ENCODE data around the gene APOA5. TPM values are rescaled to one million over a fixed set of nuclear protein-coding genes. Genes with fewer than 3 reads are reported as not detected.
A peak's percentile ranks its signal among the peaks of the same experiment; 100 is the strongest.

The APOA5 gene
- total and polyA plus RNA-seq, 9 of the 15 experiments (the other 6 are each of a cell fraction or from before 2014, with no cell fraction given), result not detected

DNA sequence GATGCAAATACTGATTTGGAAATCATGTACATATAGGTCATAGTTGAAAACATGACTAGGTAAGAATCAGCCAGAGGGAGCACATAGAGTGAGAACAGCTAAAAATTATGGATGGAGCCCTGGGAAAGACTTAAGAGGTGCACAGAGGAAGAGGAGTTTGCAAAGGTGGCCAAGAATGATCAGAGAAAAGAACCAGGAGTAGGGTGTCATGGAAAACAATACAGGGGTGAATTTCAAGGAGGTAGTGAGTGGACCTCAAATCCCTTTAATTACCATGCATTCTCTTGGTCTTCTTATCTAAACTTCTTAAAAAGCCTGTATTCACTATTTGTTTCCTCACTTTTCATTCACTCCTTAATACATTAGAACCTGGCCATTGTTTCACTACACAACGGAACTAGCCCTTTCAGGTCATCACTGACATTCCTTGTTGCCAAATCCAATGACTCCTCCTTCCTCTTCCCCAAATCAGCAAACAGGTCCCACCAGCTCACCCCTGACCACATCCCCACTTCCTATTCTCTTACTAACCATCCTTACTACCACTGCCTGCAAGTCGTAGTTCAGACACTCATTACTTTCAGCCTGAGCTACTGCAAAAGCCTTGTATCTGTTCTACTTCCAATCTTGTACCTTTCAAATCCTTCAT lies 41.5 kb downstream of the APOA5 start:
- 100% methylated on average over 2 of the region's 2 CpGs for WGBS (ENCODE audit: insufficient coverage, low coverage, missing lambda C conversion rate)
- H3K36me3 ChIP-seq (ENCODE audit: control insufficient read depth, insufficient read depth, low read length), result peaks cover 86% of the 10 kb centered on the region
- no peaks in the 10 kb centered on the region for H3K27me3 ChIP-seq (ENCODE audit: control insufficient read depth in 2 of 2, insufficient read depth in 2 of 2, low read length in 2 of 2)
- ChIA-PET POLR2A (interaction anchor here (0.6 to 2.1 kb wide), 5 partner anchors 9 to 248 kb away, joined by 3 to 6 read pairs (median 4); no protein-coding TSS in a partner anchor), CTCF (ENCODE audit: low intra/inter-chr PET ratio) (no interaction called here)
- DNase-seq (ENCODE audit: extremely low read depth in 1 of 4, low spot score in 3 of 4) (no peak), FAIRE-seq (no peak), ATAC-seq (no peak)
- in situ Hi-C loops (cut with MboI), result no loop called here
- no peaks in the 10 kb centered on the region for H3K9me3 ChIP-seq (replicated peaks; ENCODE audit: control insufficient read depth, insufficient read depth, low read depth, low read length)
- no peak overlapping the region for H3K4me3 ChIP-seq
- no peaks in the 10 kb centered on the region for H4K20me1 ChIP-seq (replicated peaks; ENCODE audit: control insufficient read depth, insufficient read depth, low read length)
- BruUV-seq (replicated peaks), result no TSS peak
- H3K9ac ChIP-seq (ENCODE audit: insufficient read depth in 1 of 2, low read depth in 2 of 2, low read length in 2 of 2), result no peak overlapping the region
- intact Hi-C loops (cut with micrococcal nuclease), result no loop called here
- no peaks in the 10 kb centered on the region for H3K9me1 ChIP-seq (ENCODE audit: control insufficient read depth, insufficient read depth, low read length)
- no peak overlapping the region for H2AFZ ChIP-seq (ENCODE audit: low read depth, low read length)
- no peaks in the 10 kb centered on the region for H3K4me1 ChIP-seq (replicated peaks in 1 of 2; ENCODE audit: control insufficient read depth in 2 of 2, insufficient read depth in 2 of 2, low read length in 2 of 2)
- no peak overlapping the region for H3K27ac ChIP-seq (ENCODE audit: extremely low read depth, low read depth, low read length)
- no peak overlapping the region for H3K4me2 ChIP-seq (ENCODE audit: insufficient read depth, low read length)
- H3K79me2 ChIP-seq (ENCODE audit: control insufficient read depth, insufficient read depth, low read length), result no peaks in the 10 kb centered on the region
- no peak for TF ChIP-seq KLF16 (IDR thresholded peaks at IDR 0.05)
- TF ChIP-seq ZNF707 (CRISPR knock-in tag; conservative IDR thresholded peaks at IDR 0.05), result peak; percentile 73

DNA sequence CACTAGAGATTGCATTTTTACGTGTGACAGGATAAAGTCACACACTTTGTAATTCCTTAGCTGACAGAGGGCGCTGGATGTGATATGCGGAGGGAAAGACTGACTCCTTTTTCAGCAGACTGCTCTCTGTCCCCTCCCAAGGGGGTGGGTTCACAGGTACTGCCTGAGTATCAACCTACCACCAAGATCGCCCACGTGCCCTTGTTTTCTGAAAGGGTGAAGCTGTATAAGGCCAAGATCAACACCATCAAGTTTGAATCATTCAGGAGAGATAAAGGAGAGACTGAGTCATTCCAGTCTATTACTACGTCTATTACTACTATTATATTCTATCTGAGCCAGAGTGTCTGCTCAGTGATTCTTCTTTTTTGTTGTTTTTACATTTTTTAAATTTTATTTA lies 49.6 kb downstream of the APOA5 start:
- Histone ChIP-seq H3K4me3 (no peak overlapping the region), H4K20me1 (replicated peaks; ENCODE audit: control insufficient read depth, insufficient read depth, low read length) (0 out of 2 replicates have a peak, but pooled peaks cover 4% of the 10 kb centered on the region), H3K79me2 (ENCODE audit: control insufficient read depth, insufficient read depth, low read length) (no peaks in the 10 kb centered on the region), H3K9me3 (replicated peaks; ENCODE audit: control insufficient read depth, insufficient read depth, low read depth, low read length) (no peaks in the 10 kb centered on the region), H3K27ac (ENCODE audit: extremely low read depth, low read depth, low read length) (no peak overlapping the region), H2AFZ (ENCODE audit: low read depth, low read length) (no peak overlapping the region), H3K9me1 (ENCODE audit: control insufficient read depth, insufficient read depth, low read length) (no peaks in the 10 kb centered on the region), H3K36me3 (ENCODE audit: control insufficient read depth, insufficient read depth, low read length) (peaks cover 8% of the 10 kb centered on the region), H3K27me3 (ENCODE audit: control insufficient read depth in 2 of 2, insufficient read depth in 2 of 2, low read length in 2 of 2) (no peaks in the 10 kb centered on the region), H3K4me2 (ENCODE audit: insufficient read depth, low read length) (no peak overlapping the region), H3K9ac (ENCODE audit: insufficient read depth in 1 of 2, low read depth in 2 of 2, low read length in 2 of 2) (no peak overlapping the region), H3K4me1 (replicated peaks in 1 of 2; ENCODE audit: control insufficient read depth in 2 of 2, insufficient read depth in 2 of 2, low read length in 2 of 2) (no peaks in the 10 kb centered on the region)
- no TSS peak for BruUV-seq (replicated peaks)
- intact Hi-C loops (cut with micrococcal nuclease), result no loop called here
- DNase-seq (ENCODE audit: extremely low read depth in 1 of 4, low spot score in 3 of 4), result no peak
- no peak for ATAC-seq
- POLR2A ChIA-PET, result interaction anchor here (1.1 to 1.8 kb wide), 2 partner anchors 9 to 27 kb away, joined by 4 to 5 read pairs; no protein-coding TSS in a partner anchor
- WGBS (ENCODE audit: insufficient coverage, low coverage, missing lambda C conversion rate), result 70% methylated on average over 6 of the region's 6 CpGs
- CTCF ChIA-PET (ENCODE audit: low intra/inter-chr PET ratio), result interaction anchor here (1.3 kb wide), 1 partner anchor 10 kb away, joined by 3 read pairs; no protein-coding TSS in a partner anchor
- FAIRE-seq, result no peak
- in situ Hi-C loops (cut with MboI), result no loop called here
- TF ChIP-seq, protein P1, sequence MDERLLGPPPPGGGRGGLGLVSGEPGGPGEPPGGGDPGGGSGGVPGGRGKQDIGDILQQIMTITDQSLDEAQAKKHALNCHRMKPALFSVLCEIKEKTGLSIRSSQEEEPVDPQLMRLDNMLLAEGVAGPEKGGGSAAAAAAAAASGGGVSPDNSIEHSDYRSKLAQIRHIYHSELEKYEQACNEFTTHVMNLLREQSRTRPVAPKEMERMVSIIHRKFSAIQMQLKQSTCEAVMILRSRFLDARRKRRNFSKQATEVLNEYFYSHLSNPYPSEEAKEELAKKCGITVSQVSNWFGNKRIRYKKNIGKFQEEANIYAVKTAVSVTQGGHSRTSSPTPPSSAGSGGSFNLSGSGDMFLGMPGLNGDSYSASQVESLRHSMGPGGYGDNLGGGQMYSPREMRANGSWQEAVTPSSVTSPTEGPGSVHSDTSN (CRISPR knock-in tag; IDR thresholded peaks at IDR 0.05; ENCODE audit: low read depth), result no peak
- TF ChIP-seq, protein P1 (tag; conservative IDR thresholded peaks at IDR 0.05; ENCODE audit: low read depth), result no peak
- TF ChIP-seq KAT7 (CRISPR knock-in tag; IDR thresholded peaks at IDR 0.05; ENCODE audit: borderline replicate concordance) (no peak), ZNF507 (tag; conservative IDR thresholded peaks at IDR 0.05) (no peak), ILK (tag; IDR thresholded peaks at IDR 0.05; ENCODE audit: borderline replicate concordance, low read depth) (no peak), PYGO2 (tag; IDR thresholded peaks at IDR 0.05) (no peak), BRD9 (IDR thresholded peaks at IDR 0.05; ENCODE audit: low read depth, partially characterized antibody) (no peak)
- TF ChIP-seq, protein P2, sequence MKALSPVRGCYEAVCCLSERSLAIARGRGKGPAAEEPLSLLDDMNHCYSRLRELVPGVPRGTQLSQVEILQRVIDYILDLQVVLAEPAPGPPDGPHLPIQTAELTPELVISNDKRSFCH (CRISPR knock-in tag; IDR thresholded peaks at IDR 0.05), result no peak
- TF ChIP-seq, protein P2 (tag; IDR thresholded peaks at IDR 0.05), result no peak

Measured in K562 (cell line).